Activated T-cell treated with anti-CD3 and anti-CD28 coated beads, Interleukin-2, amount 50 U/mL, for 72 hours (primary cell): Measurements from ENCODE around the gene SLC17A4. TPM values are rescaled to one million over a fixed set of nuclear protein-coding genes. Genes with fewer than 3 reads are reported as not detected.
"Not testable (repeated sequence)": the region's sequence is repeated elsewhere in the genome, so short reads cannot be mapped to it uniquely, and the experiment has no call there.

Experiments used
- ATAC-seq, 2 donors: fragments of 150-1000 bp; cut with Tn5 transposase; replicated peaks in 1 of 2; 2 replicates each; pipeline ENCODE4 v1.10.0; 2021; ENCODE audit warnings: moderate library complexity in 2 of 2, mild to moderate bottlenecking in 1 of 2
- DNase-seq, 2 donors: peaks; one replicate each; pipeline ENCODE4 v3.0.0; 2021 to 2022; ENCODE audit warnings: mixed read lengths in 1 of 2
- H3K27ac Mint-ChIP-seq: one replicate; pipeline ENCODE4 v1.8.0; 2022; ENCODE audit warnings: mild to moderate bottlenecking, moderate library complexity, mixed read lengths
- H3K27me3 Mint-ChIP-seq: one replicate; pipeline ENCODE4 v1.8.0; 2022; ENCODE audit warnings: low read depth, mixed read lengths
- H3K36me3 Mint-ChIP-seq, 2 donors: one replicate each; pipeline ENCODE4 v1.8.0; 2022; ENCODE audit warnings: mixed read lengths in 2 of 2, mild to moderate bottlenecking in 1 of 2; ENCODE audit not compliant: insufficient read depth in 2 of 2
- H3K4me1 Mint-ChIP-seq: one replicate; pipeline ENCODE4 v1.8.0; 2022; ENCODE audit warnings: low read depth, mixed read lengths
- H3K4me3 Mint-ChIP-seq, 2 donors: one replicate each; pipeline ENCODE4 v1.8.0; 2022; ENCODE audit warnings: mild to moderate bottlenecking in 2 of 2, mixed read lengths in 2 of 2, moderate library complexity in 2 of 2
- H3K9me3 Mint-ChIP-seq, 2 donors: one replicate each; pipeline ENCODE4 v1.8.0; 2022; ENCODE audit warnings: mixed read lengths in 2 of 2
- total RNA-seq, 2 donors: library from RNA; stranded (reverse); gene quantifications; one replicate each; pipeline ENCODE4 v1.2.3, GENCODE V29; 2022

Gene SLC17A4
- total RNA-seq, 2 donors from 2014 or later = not detected

DNA sequence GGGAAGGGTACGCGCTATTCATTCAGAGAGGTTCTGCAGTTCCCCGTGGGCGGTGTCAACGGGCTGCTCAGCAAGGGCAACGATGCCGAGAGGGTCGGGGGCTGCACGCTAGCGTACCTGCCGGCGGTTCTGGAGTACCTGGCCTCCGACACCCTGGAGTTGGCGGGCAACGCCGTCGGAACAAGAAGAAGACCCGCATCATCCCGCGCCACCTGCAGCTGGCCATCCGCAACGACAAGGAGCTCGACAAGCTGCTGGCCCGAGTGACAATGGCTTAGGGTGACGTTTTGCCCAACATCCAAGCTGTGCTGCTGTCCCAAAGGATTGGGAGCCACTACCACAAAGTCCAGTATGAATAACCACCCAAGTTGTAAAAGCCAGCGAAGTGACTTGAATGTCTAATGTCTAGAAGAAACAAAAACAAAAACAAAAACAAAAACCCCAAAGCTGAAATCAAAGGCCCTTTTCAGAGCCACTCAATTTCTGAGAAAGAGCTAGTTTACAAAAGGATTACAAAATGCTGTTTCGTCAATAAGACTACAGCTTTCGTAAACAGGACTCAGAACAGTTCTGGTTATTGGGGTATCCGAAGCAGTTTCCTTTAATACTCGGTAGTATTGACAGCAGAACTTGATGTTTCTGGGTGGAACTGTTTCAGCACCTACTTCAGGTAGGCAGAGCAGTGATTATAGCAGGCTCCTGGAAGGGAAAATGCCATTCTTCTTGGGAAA, 21.9 kb upstream of the SLC17A4 start:
- Mint-ChIP-seq H3K9me3 (no peaks in the 10 kb centered on the region), H3K4me3 (no peak overlapping the region), H3K27me3 (peaks cover 68% of the 10 kb centered on the region), H3K4me1 (no peaks in the 10 kb centered on the region), H3K27ac (no peak overlapping the region), H3K36me3 (peaks cover 0 to 3% of the 10 kb centered on the region in 2 donors)
- ATAC-seq (no peak), DNase-seq (peak in 1 of 2 donors; percentile 5)

GRCh38 chr6:25735261-25735660, 19.3 kb upstream of the SLC17A4 start:
- ATAC-seq (no peak), DNase-seq (no peak)
- no peak overlapping the region for H3K27ac Mint-ChIP-seq
- H3K27me3 Mint-ChIP-seq = peaks cover 64% of the 10 kb centered on the region
- H3K4me3 Mint-ChIP-seq = no peak overlapping the region
- peaks cover 0 to 1% of the 10 kb centered on the region in 2 donors for H3K9me3 Mint-ChIP-seq
- H3K4me1 Mint-ChIP-seq = no peaks in the 10 kb centered on the region
- H3K36me3 Mint-ChIP-seq = peaks cover 0 to 3% of the 10 kb centered on the region in 2 donors

DNA sequence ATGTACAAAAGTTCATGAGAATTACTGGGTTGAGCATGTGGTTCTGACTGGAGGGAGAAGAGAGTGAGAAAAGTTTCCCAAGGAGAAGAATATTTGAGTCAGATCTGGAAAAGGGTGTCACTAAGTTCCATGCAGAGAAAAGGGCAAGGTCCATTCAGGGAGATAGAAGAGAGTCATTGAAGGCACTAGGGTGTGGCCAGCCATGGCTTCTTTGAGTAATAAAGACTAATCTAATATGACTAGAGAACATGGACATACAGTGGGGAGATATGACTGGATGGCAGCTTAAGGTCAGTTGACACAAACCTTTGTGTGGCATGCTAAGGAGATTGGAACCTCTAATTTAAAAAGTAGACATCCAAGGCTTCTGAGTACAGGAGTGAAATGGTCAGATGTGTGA, 10.7 kb upstream of the SLC17A4 start:
- no peaks in the 10 kb centered on the region for H3K9me3 Mint-ChIP-seq
- no peak overlapping the region for H3K27ac Mint-ChIP-seq
- no peaks in the 10 kb centered on the region for H3K27me3 Mint-ChIP-seq
- H3K4me1 Mint-ChIP-seq = no peaks in the 10 kb centered on the region
- DNase-seq (no peak), ATAC-seq (no peak)
- no peak overlapping the region for H3K4me3 Mint-ChIP-seq
- no peaks in the 10 kb centered on the region for H3K36me3 Mint-ChIP-seq

GRCh38 chr6:25745836-25746235, 8.7 kb upstream of the SLC17A4 start:
- ATAC-seq (no peak), DNase-seq (no peak)
- no peak overlapping the region for H3K4me3 Mint-ChIP-seq
- H3K27ac Mint-ChIP-seq = no peak overlapping the region
- H3K4me1 Mint-ChIP-seq = no peaks in the 10 kb centered on the region
- H3K27me3 Mint-ChIP-seq = no peaks in the 10 kb centered on the region
- no peaks in the 10 kb centered on the region for H3K9me3 Mint-ChIP-seq
- no peaks in the 10 kb centered on the region for H3K36me3 Mint-ChIP-seq

- H3K36me3 Mint-ChIP-seq = no peaks in the 10 kb centered on the region
- no peaks in the 10 kb centered on the region for H3K9me3 Mint-ChIP-seq
- ATAC-seq = no peak
- H3K4me1 Mint-ChIP-seq = no peaks in the 10 kb centered on the region
- no peak overlapping the region for H3K27ac Mint-ChIP-seq
- H3K4me3 Mint-ChIP-seq = no peak overlapping the region
- DNase-seq = no peak
- no peaks in the 10 kb centered on the region for H3K27me3 Mint-ChIP-seq
These were observed 7.6 kb upstream of the SLC17A4 start for GRCh38 chr6:25746968-25747367.

GRCh38 chr6:25747477-25747876, 7.1 kb upstream of the SLC17A4 start:
- DNase-seq (no peak), ATAC-seq (no peak)
- Mint-ChIP-seq H3K27ac (no peak overlapping the region), H3K36me3 (no peaks in the 10 kb centered on the region), H3K27me3 (no peaks in the 10 kb centered on the region), H3K4me3 (no peak overlapping the region), H3K4me1 (no peaks in the 10 kb centered on the region), H3K9me3 (no peaks in the 10 kb centered on the region)

GRCh38 chr6:25748049-25748448, 6.5 kb upstream of the SLC17A4 start:
- H3K4me1 Mint-ChIP-seq = no peaks in the 10 kb centered on the region

DNA sequence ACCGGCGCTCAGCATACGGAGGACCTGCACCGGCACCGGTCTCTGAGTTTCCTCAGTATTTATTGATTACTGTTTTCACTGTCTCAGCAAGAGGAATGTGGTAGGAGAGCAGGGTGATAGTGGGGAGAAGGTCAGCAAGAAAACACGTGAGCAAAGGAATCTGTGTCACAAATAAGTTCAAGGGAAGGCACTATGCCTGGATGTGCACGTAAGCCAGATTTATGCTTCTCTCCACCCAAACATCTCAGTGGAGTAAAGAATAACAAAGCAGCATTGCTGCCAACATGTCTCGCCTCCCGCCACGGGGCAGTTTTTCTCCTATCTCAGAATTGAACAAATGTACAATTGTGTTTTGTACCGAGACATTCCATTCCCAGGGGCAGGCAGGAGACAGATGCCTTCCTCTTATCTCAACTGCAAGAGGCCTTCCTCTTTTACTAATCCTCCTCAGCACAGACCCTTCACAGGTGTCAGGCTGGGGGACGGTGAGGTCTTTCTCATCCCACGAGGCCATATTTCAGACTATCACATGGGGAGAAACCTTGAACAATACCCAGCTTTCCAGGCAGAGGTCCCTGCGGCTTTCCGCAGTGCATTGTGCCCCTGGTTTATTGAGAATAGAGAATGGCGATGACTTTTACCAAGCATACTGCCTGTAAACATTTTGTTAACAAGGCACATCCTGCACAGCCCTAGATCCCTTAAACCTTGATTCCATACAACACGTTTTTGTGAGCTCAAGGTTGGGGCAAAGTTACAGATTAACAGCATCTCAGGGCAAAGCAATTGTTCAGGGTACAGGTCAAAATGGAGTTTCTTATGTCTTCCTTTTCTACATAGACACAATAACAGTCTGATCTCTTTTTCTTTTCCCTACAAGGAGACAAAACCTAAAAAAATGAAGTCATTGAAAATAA, 5.7 kb upstream of the SLC17A4 start:
- not testable (repeated sequence) for H3K27ac Mint-ChIP-seq, DNase-seq, H3K9me3 Mint-ChIP-seq, H3K27me3 Mint-ChIP-seq, H3K36me3 Mint-ChIP-seq, H3K4me3 Mint-ChIP-seq, ATAC-seq, H3K4me1 Mint-ChIP-seq

More at GRCh38 chr6:25748049-25748448, 6.5 kb upstream of the SLC17A4 start:
- Mint-ChIP-seq H3K9me3 (no peaks in the 10 kb centered on the region), H3K36me3 (no peaks in the 10 kb centered on the region), H3K4me3 (no peak overlapping the region), H3K27ac (no peak overlapping the region), H3K27me3 (peaks cover 1% of the 10 kb centered on the region)
- ATAC-seq (no peak), DNase-seq (no peak)

GRCh38 chr6:25749837-25750236, 4.7 kb upstream of the SLC17A4 start:
- H3K36me3 Mint-ChIP-seq = no peaks in the 10 kb centered on the region
- no peak overlapping the region for H3K27ac Mint-ChIP-seq
- peaks cover 13% of the 10 kb centered on the region for H3K27me3 Mint-ChIP-seq
- no peak for ATAC-seq
- H3K9me3 Mint-ChIP-seq = no peaks in the 10 kb centered on the region
- no peak for DNase-seq
- no peak overlapping the region for H3K4me3 Mint-ChIP-seq
- no peaks in the 10 kb centered on the region for H3K4me1 Mint-ChIP-seq

DNA sequence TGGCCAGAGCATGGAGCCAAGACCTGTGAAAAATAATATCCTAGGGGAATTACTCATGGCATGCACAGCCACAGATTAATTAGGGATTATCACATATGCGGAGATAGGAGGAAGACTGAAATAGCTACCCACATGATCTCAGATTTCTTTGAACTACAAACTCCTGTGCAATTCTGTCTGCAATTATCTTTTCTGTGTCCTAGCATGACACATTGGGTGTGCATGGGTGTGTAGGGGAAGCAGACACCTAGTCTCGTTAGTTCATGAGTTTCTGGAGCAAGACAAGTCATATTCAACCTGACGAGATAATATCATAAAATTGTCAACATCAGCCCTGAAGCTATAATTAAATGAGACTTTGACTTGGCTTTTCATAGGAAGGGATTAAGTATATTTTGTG, 3.6 kb upstream of the SLC17A4 start:
- Mint-ChIP-seq H3K36me3 (no peaks in the 10 kb centered on the region), H3K4me1 (no peaks in the 10 kb centered on the region)

DNA sequence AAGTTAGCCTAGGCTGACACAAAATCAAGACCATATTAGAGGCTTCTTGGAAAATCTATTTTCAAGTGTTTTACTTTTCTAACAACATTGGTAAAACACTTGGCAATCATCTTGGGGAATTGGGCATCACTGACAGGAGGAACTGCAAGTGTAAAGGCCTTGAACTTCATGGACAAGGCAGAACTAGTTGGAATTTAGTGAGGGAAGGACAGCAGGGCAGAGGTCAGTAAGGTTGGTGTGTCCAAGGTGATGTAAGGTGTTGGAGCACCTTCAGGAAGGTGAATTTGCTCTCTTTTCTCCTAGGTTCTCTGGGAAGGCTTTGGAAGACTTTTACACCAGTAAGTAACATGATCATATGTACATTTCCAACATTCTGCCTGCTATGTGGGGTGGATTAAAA, 1.5 kb upstream of the SLC17A4 start:
- no peaks in the 10 kb centered on the region for H3K9me3 Mint-ChIP-seq
- DNase-seq (no peak), ATAC-seq (no peak)
- no peak overlapping the region for H3K4me3 Mint-ChIP-seq
- H3K36me3 Mint-ChIP-seq = no peaks in the 10 kb centered on the region
- peaks cover 29% of the 10 kb centered on the region for H3K27me3 Mint-ChIP-seq
- H3K27ac Mint-ChIP-seq = no peak overlapping the region
- H3K4me1 Mint-ChIP-seq = no peaks in the 10 kb centered on the region

More for the DNA sequence above, 3.6 kb upstream of the SLC17A4 start:
- no peaks in the 10 kb centered on the region for H3K9me3 Mint-ChIP-seq
- DNase-seq (no peak), ATAC-seq (no peak)
- H3K27ac Mint-ChIP-seq = no peak overlapping the region
- no peak overlapping the region for H3K4me3 Mint-ChIP-seq
- peaks cover 14% of the 10 kb centered on the region for H3K27me3 Mint-ChIP-seq

GRCh38 chr6:25755483-25755882, 941 bp downstream of the SLC17A4 start:
- Mint-ChIP-seq H3K27ac (no peak overlapping the region), H3K4me3 (no peak overlapping the region), H3K27me3 (peaks cover 43% of the 10 kb centered on the region), H3K9me3 (no peaks in the 10 kb centered on the region), H3K4me1 (no peaks in the 10 kb centered on the region), H3K36me3 (no peaks in the 10 kb centered on the region)
- no peak for ATAC-seq
- DNase-seq = no peak
